Activated CD4-positive, alpha-beta T cell treated with anti-CD3 and anti-CD28 coated beads, Interleukin-2, Interleukin-4, amounts not matched to agents 100 ng/mL and 50 ng/mL, durations not matched to agents 16 hours and 8 hours (primary cell): ENCODE data around the gene MBP.

Experiments
- DNase-seq: peaks from one replicate; pipeline ENCODE4 v3.0.0-alpha.2; 2020; ENCODE audit warnings: low spot score

MBP gene

DNA sequence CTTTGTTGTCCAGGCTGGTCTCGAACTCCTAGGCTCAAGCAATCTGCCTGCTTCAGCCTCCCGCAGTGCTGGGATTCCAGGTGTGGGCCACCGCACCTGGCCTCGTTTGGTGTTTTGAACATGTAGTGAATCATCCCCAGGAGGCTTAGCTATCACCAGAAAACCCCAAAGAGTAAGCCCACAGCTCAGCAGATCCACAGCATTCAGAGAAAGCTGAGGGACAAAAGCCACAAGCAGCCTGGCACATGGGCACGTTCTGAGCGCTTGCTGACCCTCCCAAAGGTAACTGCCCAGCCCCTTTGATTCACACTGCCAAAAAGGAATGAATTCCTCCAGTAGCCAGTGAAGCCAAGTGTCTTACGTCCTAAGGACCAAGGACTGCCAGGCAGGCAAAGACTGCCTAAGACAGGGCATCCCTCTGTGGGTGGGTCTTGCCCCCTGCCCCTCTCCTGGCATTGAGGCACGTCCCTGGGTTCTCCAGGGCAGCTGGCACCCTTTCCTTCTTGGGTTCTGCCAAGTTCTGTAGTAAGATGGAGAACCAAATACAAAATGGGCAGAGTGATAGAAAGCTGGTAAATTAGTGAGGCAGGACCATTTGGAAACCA, 31.7 kb downstream of the MBP start:
- peak; percentile 45 for DNase-seq

GRCh38 chr18:77099485-77100370, 32.9 kb downstream of the MBP start:
- DNase-seq: peak; percentile 31

DNA sequence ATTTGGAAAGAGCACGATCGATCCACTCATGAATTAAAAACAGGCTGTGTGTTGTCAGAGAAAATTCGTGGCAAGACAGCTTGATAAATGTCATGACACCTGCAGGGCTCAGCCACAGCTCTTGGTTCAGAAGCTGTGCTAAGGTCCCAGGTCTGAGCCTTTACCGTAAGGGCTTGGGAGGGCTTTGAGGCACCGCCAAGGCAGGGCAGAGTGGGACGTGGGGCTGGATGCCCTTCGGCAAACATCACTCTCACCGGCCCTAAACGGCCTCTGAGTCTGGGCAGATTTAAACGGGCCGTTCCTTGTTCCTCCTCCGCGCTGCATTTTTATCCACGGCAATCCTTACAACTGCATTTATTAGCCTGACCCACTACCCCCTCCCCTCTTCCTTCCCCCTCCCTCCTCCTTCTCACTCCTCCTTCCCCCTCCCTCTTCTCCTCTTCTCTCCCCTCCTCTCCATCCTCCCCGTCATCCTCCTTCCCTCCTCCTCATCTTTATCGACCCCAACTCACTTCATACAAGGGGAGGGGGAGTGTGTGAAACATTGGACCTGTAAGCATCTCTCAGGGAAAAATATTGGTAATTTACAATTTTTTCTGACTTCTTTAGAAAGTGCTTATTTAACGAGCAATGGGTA, 33.9 kb downstream of the MBP start:
- DNase-seq: no peak

DNA sequence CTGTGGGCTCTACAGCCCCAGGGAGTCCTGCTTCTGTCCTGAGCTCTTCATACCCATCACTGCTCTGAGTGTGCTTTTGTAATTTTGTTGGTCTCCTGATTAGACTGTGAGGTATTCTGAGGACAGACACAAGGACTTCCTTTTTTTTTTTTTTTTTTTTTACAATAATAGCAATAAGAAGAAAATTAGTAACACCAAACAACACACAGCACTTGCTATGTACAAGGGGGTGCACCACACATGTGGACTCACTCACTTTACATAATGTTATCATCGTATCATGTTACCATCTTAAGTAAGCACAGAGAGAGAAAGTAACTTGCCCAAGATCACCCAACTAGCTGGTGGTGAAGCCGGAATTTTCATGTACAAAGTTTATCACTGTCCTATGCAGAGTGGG, 34.6 kb downstream of the MBP start:
- no peak for DNase-seq

DNA sequence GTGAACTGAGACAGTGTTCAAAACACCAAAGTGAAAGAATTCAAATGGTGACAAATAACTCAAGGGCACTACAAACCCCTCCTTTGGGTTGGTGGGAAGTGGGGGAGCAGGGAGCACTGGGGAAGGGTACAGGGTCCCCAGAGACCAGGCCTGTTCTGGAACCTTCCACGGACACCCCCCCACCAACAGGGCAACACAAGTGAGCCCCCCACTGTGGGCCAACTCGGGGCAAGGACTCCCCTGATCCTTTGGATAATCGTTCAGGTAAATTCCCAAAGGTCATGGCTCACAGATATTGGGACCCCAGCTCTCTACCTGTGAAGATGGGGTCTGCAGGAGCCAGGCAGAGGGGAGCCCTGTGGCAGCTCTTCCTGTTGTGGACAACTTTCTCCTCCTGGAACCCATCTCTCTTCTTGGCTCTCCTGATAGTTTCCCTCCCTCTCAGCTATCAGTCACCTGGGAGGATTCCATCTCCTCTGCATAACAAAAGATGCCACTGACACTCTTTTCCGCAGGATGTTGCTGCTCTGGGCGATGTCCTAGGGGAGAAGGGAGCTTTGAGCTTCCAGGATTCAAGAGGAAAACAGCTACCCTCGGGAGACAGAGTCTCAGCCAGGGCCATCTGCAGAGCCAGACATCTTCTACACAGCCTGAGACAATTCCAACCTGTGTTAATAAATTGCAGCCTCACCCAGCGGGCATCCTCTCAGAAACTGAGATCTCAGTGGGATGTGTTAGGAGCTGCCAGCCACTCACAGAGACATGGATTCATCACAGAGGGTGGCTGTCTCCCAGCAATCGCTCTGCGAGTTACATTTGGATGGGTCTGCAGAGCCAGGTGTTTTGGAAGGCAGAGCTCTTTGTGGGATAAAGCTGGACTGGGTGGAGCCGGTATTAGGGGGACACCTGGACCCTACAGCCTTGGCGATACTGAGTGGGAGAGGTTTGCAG, 35.4 kb downstream of the MBP start:
- DNase-seq: no peak

GRCh38 chr18:77095391-77096371, 36.9 kb downstream of the MBP start:
- no peak for DNase-seq

- DNase-seq: no peak
These were observed 39.0 kb downstream of the MBP start for GRCh38 chr18:77093586-77093985.

GRCh38 chr18:77093067-77093430, 39.5 kb downstream of the MBP start:
- no peak for DNase-seq

GRCh38 chr18:77092104-77093066, 40.2 kb downstream of the MBP start:
- DNase-seq: no peak

- no peak for DNase-seq
These were observed 41.2 kb downstream of the MBP start for GRCh38 chr18:77091366-77091765.

DNA sequence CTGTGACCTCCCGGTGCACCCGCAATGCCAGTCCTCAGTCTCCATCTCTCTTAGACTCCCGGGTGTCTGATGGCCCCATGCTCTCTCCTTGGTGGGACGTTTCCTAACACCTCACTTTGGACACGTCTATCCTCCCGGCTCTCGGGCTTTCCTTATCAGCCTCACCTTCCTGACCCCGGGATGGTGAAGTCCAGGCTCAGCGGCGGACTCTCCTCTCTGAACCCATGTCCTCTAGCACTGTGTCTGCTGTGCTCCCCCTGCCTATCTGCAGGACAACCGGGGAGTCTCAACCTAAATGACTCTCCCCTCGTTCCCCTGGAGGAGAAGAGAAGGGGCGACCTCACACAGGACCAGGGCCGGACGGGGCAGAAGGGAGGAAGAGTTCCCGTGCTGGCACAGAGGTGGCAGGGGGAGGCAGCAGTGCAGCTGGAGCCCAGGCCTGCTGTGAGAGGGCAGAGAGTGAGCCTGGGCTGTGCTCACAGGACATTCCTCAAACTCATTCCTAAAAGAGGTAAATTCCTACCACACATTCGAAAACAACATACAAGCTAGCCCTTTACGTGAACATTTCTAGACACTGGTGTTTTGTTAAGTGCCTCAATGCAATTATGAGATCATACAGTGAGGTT, 41.9 kb downstream of the MBP start:
- no peak for DNase-seq

GRCh38 chr18:77089723-77090285, 42.8 kb downstream of the MBP start:
- DNase-seq: no peak

DNA sequence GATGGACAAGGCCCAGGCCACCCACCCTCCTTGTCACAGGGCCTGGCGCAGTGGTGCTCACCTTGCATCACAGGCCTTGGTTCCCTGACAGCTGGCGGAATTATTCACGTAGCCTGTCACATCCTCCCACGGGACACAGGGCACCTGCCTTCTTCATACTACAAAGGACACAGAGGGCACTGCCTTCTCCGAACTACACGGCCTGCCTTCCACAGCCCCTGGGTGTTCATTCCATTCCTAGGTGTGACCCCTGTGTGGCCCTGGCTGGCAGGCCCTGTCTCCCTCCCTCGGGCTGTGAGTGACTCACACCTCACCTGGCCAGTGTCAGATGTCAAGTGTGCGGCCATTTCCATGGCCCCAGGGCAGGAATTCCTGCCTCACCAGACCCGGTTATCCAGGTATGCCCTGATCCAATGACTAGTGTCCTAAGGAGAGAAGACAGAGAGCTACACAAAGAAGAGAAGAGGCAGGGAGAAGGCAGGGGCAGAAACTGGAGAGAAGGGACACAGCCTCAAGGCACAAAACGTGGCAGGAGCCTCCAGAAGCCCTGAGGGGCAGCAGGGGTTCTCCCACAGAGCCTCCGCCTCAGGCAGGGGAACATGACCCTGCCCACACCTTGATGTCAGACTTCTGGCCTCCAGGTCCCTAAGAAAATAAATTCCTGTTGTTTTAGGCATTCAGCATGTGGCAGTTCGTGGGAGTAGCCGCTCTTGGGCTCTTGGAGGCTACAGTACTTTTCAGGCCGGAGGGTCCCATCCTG, 43.4 kb downstream of the MBP start:
- DNase-seq: no peak

DNA sequence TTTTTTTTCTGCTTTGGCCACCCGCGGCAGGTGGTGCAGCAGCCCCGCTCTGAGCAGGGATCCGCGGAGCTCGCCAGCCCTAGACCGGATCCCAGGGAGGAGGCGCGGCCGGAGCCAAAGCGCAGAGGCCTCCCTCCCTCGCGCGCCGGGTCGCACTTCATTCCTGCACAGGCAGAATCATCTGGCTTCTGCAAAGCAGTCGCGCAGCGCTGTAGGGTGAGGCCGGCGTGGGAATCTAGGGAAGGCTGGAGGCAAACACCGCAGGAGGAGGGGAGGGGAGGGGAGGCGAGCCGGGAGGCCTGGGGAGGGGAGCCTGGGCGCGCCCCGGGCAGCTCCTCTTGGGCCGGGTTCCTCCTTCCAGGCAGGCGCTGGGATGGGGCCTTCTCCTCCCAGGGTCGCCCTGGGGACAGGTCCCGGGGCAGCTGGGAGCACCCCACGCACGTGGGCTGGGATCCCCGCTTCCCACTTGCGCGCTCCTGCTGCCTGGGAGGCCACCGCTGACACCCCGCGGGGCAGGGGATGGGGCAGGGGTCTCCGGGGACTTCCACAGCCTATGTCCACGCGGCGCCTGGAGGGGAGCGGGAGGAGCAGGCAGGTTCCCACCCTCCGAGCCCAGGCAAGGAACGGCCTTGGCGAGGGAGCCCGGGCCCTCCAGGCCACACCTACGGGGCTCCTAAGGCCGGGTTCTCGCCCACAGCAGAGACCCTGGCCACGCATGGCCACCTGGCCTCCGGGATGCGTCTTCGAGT, 45.0 kb downstream of the MBP start:
- no peak for DNase-seq

DNA sequence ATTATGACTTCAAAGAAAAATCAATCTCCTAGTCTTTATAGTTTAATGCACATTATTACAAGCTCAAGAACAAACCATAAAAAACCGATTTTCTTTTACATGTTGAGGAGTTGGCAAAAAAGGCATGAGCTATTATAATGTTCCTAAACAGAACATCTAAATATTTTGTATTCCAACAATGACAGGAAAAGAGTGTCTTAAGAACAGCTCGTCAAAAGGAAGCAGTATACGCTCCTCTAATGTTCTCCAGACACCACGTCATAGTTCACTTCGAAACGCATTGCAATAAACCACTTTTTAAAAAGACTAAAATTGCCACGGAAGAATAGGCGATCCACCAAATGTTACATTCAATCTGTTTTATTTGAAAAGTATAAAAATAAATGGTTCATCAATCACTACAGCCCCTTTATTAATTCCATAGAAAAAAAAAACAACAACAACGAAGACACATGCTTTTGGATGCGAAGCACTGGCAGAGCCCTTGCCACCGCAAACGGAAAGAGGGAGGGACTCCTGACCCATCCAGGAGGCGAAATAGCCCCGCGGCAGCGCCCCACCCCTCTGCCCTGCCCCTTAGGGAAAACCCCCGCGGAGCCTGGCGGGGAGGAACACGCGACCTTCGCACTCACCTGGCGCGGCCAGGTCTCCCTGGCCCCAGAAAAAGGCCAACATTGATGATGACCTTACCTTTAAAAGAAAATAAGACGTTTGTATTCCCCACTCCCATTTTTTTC, 45.8 kb downstream of the MBP start:
- DNase-seq: no peak

DNA sequence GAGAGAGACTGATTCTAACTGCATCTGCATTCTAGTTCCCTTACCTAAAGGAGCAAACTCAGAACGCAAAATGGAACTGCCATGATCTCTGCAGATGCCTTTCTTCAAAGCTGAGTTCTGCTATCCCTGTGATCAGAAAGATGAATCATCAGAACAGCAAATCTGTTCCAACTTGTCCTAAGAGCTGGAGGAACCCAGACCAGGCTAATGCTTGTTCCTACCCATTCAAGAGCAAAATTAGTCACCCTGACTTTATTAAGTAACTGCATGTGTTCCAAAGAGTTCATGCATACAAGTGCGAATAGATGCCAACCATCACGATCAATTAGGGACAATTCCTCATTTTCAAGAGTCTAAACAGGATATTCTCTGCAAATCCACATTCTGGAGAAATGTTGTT, 46.5 kb downstream of the MBP start:
- no peak for DNase-seq

GRCh38 chr18:77084688-77085035, 47.9 kb downstream of the MBP start:
- no peak for DNase-seq
